ENCODE results near the gene NCK1. TPM values are rescaled to one million over a fixed set of nuclear protein-coding genes. Genes with fewer than 3 reads are reported as not detected.

The NCK1 gene
- total RNA-seq, 1 donor from 2014 or later, result 43.7 TPM

DNA sequence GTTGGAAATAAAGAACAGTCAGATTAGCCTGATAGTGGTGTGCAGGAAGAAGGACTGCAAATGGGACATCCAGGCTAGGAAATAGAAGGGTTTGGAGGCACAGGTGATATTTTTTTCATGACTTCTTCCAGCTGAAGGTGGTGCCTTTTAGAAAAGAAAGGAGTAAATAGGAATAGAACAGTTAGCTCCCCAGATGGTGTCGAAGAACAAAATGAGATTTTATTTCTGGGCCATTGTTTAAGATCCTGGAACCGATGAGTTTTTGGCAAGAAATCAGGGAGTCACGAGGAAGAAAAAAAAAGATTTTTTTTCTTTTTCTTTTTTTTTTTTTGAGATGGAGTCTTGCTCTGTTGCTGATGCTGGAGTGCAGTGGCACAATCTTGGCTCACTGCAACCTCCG is 9.8 kb upstream of the NCK1 start:
- H3K9me3 ChIP-seq (ENCODE audit: insufficient read depth, low read depth, low read length), result no peaks in the 10 kb centered on the region
- H3K9ac ChIP-seq (ENCODE audit: low read length), result no peak overlapping the region
- TF ChIP-seq EZH2 (IDR thresholded peaks at IDR 0.05; ENCODE audit: insufficient read depth, low read length) (no peak), CTCF (IDR thresholded peaks at IDR 0.05; ENCODE audit: insufficient read depth, low read depth, low read length) (no peak)
- no peak overlapping the region for H3K4me2 ChIP-seq (ENCODE audit: low read length)
- peaks cover 10% of the 10 kb centered on the region for H3K36me3 Mint-ChIP-seq (ENCODE audit: low read depth, unreplicated experiment)
- no peak overlapping the region for H2AFZ ChIP-seq (ENCODE audit: low read depth, low read length)
- H3K27ac ChIP-seq (ENCODE audit: low read depth, low read length), result no peak overlapping the region
- H3K4me3 Mint-ChIP-seq (ENCODE audit: unreplicated experiment), result no peak overlapping the region
- no peaks in the 10 kb centered on the region for H3K27me3 Mint-ChIP-seq (ENCODE audit: low read depth, unreplicated experiment)
- no peaks in the 10 kb centered on the region for H3K9me3 Mint-ChIP-seq (ENCODE audit: unreplicated experiment)
- H3K27me3 ChIP-seq (ENCODE audit: insufficient read depth, low read length), result no peaks in the 10 kb centered on the region
- H3K4me3 ChIP-seq (ENCODE audit: insufficient read depth, low read depth, low read length), result no peak overlapping the region
- no peaks in the 10 kb centered on the region for H3K36me3 ChIP-seq (ENCODE audit: insufficient read depth, low read length)
- no peak for FAIRE-seq
- peaks cover 35% of the 10 kb centered on the region for H3K79me2 ChIP-seq (ENCODE audit: insufficient read depth, low read length)
- no peaks in the 10 kb centered on the region for H3K4me1 Mint-ChIP-seq (ENCODE audit: low read depth, unreplicated experiment)
- H4K20me1 ChIP-seq (ENCODE audit: insufficient read depth, low read length), result peaks cover 25% of the 10 kb centered on the region
- DNase-seq (ENCODE audit: low read depth), result no peak
- H3K27ac Mint-ChIP-seq (ENCODE audit: unreplicated experiment), result no peak overlapping the region
- no peaks in the 10 kb centered on the region for H3K4me1 ChIP-seq (ENCODE audit: insufficient read depth, low read length)

GRCh38 chr3:136856665-136857064 is 5.3 kb upstream of the NCK1 start:
- H3K79me2 ChIP-seq (ENCODE audit: insufficient read depth, low read length), result peaks cover 25% of the 10 kb centered on the region
- DNase-seq (ENCODE audit: low read depth), result no peak

More at GRCh38 chr3:136856665-136857064, 5.3 kb upstream of the NCK1 start:
- Histone ChIP-seq H3K27me3 (ENCODE audit: insufficient read depth, low read length) (no peaks in the 10 kb centered on the region), H3K9ac (ENCODE audit: low read length) (no peak overlapping the region), H3K4me3 (ENCODE audit: insufficient read depth, low read depth, low read length) (no peak overlapping the region), H3K9me3 (ENCODE audit: insufficient read depth, low read depth, low read length) (no peaks in the 10 kb centered on the region), H3K27ac (ENCODE audit: low read depth, low read length) (no peak overlapping the region), H3K4me1 (ENCODE audit: insufficient read depth, low read length) (peaks cover 7% of the 10 kb centered on the region), H2AFZ (ENCODE audit: low read depth, low read length) (no peak overlapping the region), H4K20me1 (ENCODE audit: insufficient read depth, low read length) (peaks cover 26% of the 10 kb centered on the region), H3K4me2 (ENCODE audit: low read length) (no peak overlapping the region), H3K36me3 (ENCODE audit: insufficient read depth, low read length) (no peaks in the 10 kb centered on the region)
- Mint-ChIP-seq H3K27ac (ENCODE audit: unreplicated experiment) (no peak overlapping the region), H3K9me3 (ENCODE audit: unreplicated experiment) (no peaks in the 10 kb centered on the region), H3K36me3 (ENCODE audit: low read depth, unreplicated experiment) (peaks cover 10% of the 10 kb centered on the region), H3K4me1 (ENCODE audit: low read depth, unreplicated experiment) (peaks cover 7% of the 10 kb centered on the region), H3K4me3 (ENCODE audit: unreplicated experiment) (no peak overlapping the region), H3K27me3 (ENCODE audit: low read depth, unreplicated experiment) (no peaks in the 10 kb centered on the region)
- FAIRE-seq, result no peak
- no peak for TF ChIP-seq EZH2 (IDR thresholded peaks at IDR 0.05; ENCODE audit: insufficient read depth, low read length)
- TF ChIP-seq CTCF (IDR thresholded peaks at IDR 0.05; ENCODE audit: insufficient read depth, low read depth, low read length), result no peak
